A549 (cell line): Measurements from ENCODE around the gene THEMIS. TPM values are rescaled to one million over a fixed set of nuclear protein-coding genes. Genes with fewer than 3 reads are reported as not detected.

Experiments used
- ATAC-seq, 2 experiments: fragments of 200-7000 bp in 1 of 2; fragments of >200 bp in 1 of 2; cut with Nextera tagmentation in 1 of 2; cut with Tn5 transposase in 1 of 2; 3 replicates each; pipeline versions ENCODE4 v1.8.0 to v1.9.1; 2018 to 2020; ENCODE audit warnings: mild to moderate bottlenecking in 1 of 2, moderate library complexity in 1 of 2
- CTCF ChIA-PET: fragments of 300-600 bp; sonication (Branson Sonifier 250); formaldehyde crosslinking; extraction: SDS; loops from one replicate; lab custom pipeline; 2021; ENCODE audit warnings: antibody characterized with exemption, inconsistent platforms; lab: Yijun Ruan, JAX
- POLR2A ChIA-PET: fragments of 350-600 bp; formaldehyde crosslinking; extraction: SDS; loops from one replicate; lab custom pipeline; 2021; ENCODE audit warnings: antibody characterized with exemption, inconsistent platforms; lab: Yijun Ruan, JAX
- DNase-seq, 2 experiments: peaks; one replicate each; pipeline versions ENCODE4 v3.0.0 to v3.0.0-alpha.2; 2011 to 2016; ENCODE audit warnings: low read depth in 1 of 2, low spot score in 1 of 2
- FAIRE-seq: peaks from 2 replicates; lab custom pipeline; 2011; peaks lifted over from hg19 to GRCh38; lab: Jason Lieb, UNC
- H3K27ac ChIP-seq, 2 experiments: fragments of >200 bp; sonication (Bioruptor Twin); formaldehyde crosslinking; 3 replicates each; pipeline ENCODE4 v1.5.1; 2016 to 2017
- H3K4me1 ChIP-seq: fragments of >200 bp; sonication (Bioruptor Twin); formaldehyde crosslinking; 3 replicates; pipeline ENCODE4 v1.6.1; 2016
- H3K4me2 ChIP-seq: fragments of >200 bp; sonication (Bioruptor Twin); formaldehyde crosslinking; 3 replicates; pipeline ENCODE4 v1.6.1; 2016
- H3K4me3 ChIP-seq: fragments of >200 bp; sonication (Bioruptor Twin); formaldehyde crosslinking; 3 replicates; pipeline ENCODE4 v1.5.1; 2016
- H3K9me3 ChIP-seq: fragments of >200 bp; sonication (Bioruptor Twin); formaldehyde crosslinking; 3 replicates; pipeline ENCODE4 v1.6.1; 2016
- ATOH8 ChIP-seq: fragments of 250-450 bp; sonication (Bioruptor Pico); IDR thresholded peaks from 2 replicates; pipeline ENCODE4 v1.5.0; 2020; ENCODE audit warnings: low read depth, mild to moderate bottlenecking, moderate library complexity
- BCL3 ChIP-seq: fragments of >200 bp; sonication (Bioruptor Twin); formaldehyde crosslinking; IDR thresholded peaks from 3 replicates; pipeline ENCODE4 v1.6.1; 2016
- CHD2 ChIP-seq: fragments of 150-350 bp; IDR thresholded peaks from 2 replicates; pipeline ENCODE4 v1.6.1; 2014; ENCODE audit warnings: low read length; ENCODE audit not compliant: partially characterized antibody
- CTCF ChIP-seq: fragments of >200 bp; sonication (Bioruptor Twin); formaldehyde crosslinking; IDR thresholded peaks from 3 replicates; pipeline ENCODE4 v1.5.1; 2016
- E2F6 ChIP-seq: IDR thresholded peaks from 2 replicates; pipeline ENCODE4 v1.6.1; 2012; ENCODE audit warnings: low read depth, borderline replicate concordance
- EP300 ChIP-seq, 2 experiments: fragments of >200 bp; sonication (Bioruptor Twin); formaldehyde crosslinking; IDR thresholded peaks; 2 replicates in 1 of 2; 3 replicates in 1 of 2; pipeline ENCODE4 v1.6.1; 2016 to 2017
- FOSB ChIP-seq: fragments of 250-450 bp; sonication (Bioruptor Pico); IDR thresholded peaks from 2 replicates; pipeline ENCODE4 v1.5.0; 2020; ENCODE audit warnings: mild to moderate bottlenecking, moderate library complexity
- HEYL ChIP-seq: fragments of 250-450 bp; sonication (Bioruptor Pico); IDR thresholded peaks from 2 replicates; pipeline ENCODE4 v1.8.0; 2021; ENCODE audit warnings: mild to moderate bottlenecking, moderate library complexity
- HOXA7 ChIP-seq: fragments of 250-450 bp; sonication (Bioruptor Pico); IDR thresholded peaks from 2 replicates; pipeline ENCODE4 v1.5.0; 2020; ENCODE audit warnings: mild to moderate bottlenecking, moderate library complexity
- HOXB13 ChIP-seq: fragments of 250-450 bp; sonication (Bioruptor Pico); IDR thresholded peaks from 2 replicates; pipeline ENCODE4 v1.5.0; 2020; ENCODE audit warnings: low read depth, mild to moderate bottlenecking, moderate library complexity
- MAX ChIP-seq: IDR thresholded peaks from 2 replicates; pipeline ENCODE4 v1.6.1; 2012
- PBX3 ChIP-seq: IDR thresholded peaks from 2 replicates; pipeline ENCODE4 v1.6.1; 2012
- POLR2AphosphoS2 ChIP-seq: conservative IDR thresholded peaks from 2 replicates; pipeline ENCODE4 v1.6.1; 2012; ENCODE audit warnings: low read length, improper control_type of control experiment, inconsistent platforms
- RAD21 ChIP-seq, 2 experiments: fragments of >200 bp in 1 of 2; sonication (Bioruptor Twin) in 1 of 2; formaldehyde crosslinking in 1 of 2; IDR thresholded peaks in 1 of 2; conservative IDR thresholded peaks in 1 of 2; 2 replicates in 1 of 2; 3 replicates in 1 of 2; pipeline ENCODE4 v1.6.1; 2012 to 2018; ENCODE audit warnings: inconsistent platforms in 1 of 2
- RARB ChIP-seq: fragments of 250-450 bp; sonication (Bioruptor Pico); IDR thresholded peaks from 2 replicates; pipeline ENCODE4 v1.8.0; 2021; ENCODE audit warnings: mild to moderate bottlenecking, moderate library complexity
- REST ChIP-seq: fragments of 200-600 bp; sonication (generic); IDR thresholded peaks from 2 replicates; pipeline ENCODE4 v1.6.1; 2016; ENCODE audit warnings: antibody characterized with exemption, mild to moderate bottlenecking, moderate library complexity
- TP53 ChIP-seq: fragments of 250-450 bp; sonication (Bioruptor Pico); IDR thresholded peaks from 2 replicates; pipeline ENCODE4 v1.5.0; 2021; ENCODE audit warnings: mild to moderate bottlenecking, moderate library complexity
- USF2 ChIP-seq: fragments of 450-650 bp; IDR thresholded peaks from 2 replicates; pipeline ENCODE4 v1.6.1; 2014; ENCODE audit warnings: antibody characterized with exemption
- ZFP36 ChIP-seq: fragments of 450-650 bp; IDR thresholded peaks from 2 replicates; pipeline ENCODE4 v1.6.1; 2014; ENCODE audit warnings: borderline replicate concordance; ENCODE audit not compliant: partially characterized antibody
- WGBS: methylation state at CpG from one replicate; pipeline ENCODE4 v1.1.6; 2017; ENCODE audit errors: missing lambda C conversion rate; 5-methylcytosine and 5-hydroxymethylcytosine counted together
- polyA plus RNA-seq, 4 experiments: library from polyadenylated mRNA; depleted of rRNA in 3 of 4; stranded (reverse); fragments of >200 nt; fragmentation: RNase III in 1 of 4; extraction: RNeasy Plus Mini Kit Qiagen cat#74134 plus additional on column Dnase treatment in 1 of 4; gene quantifications; 2 replicates in 3 of 4; 3 replicates in 1 of 4; pipeline ENCODE4 v1.2.3, GENCODE V29; 2011 to 2017

The THEMIS gene
- polyA plus RNA-seq, 2 of the 4 experiments (the other 2 are of a cell fraction), result not detected

- H3K4me2 ChIP-seq, result no peak overlapping the region
- ATAC-seq, result no peak
- TF ChIP-seq EP300 (IDR thresholded peaks at IDR 0.05), result no peak
- POLR2A ChIA-PET, result no interaction called here
- 60% methylated on average over 3 of the region's 3 CpGs for WGBS
- H3K4me1 ChIP-seq, result no peaks in the 10 kb centered on the region
- H3K27ac ChIP-seq, result no peak overlapping the region
- H3K4me3 ChIP-seq, result no peak overlapping the region
- CTCF ChIA-PET, result no interaction called here
- FAIRE-seq, result no peak
- H3K9me3 ChIP-seq, result no peaks in the 10 kb centered on the region
- DNase-seq, result no peak
Measured at GRCh38 chr6:127920804-127921203, 19.9 kb upstream of the THEMIS start.

- ChIA-PET POLR2A (no interaction called here), CTCF (no interaction called here)
- FAIRE-seq (no peak), ATAC-seq (no peak), DNase-seq (no peak)
- H3K9me3 ChIP-seq, result no peaks in the 10 kb centered on the region
- H3K4me2 ChIP-seq, result no peak overlapping the region
- no peak overlapping the region for H3K4me3 ChIP-seq
- H3K4me1 ChIP-seq, result no peaks in the 10 kb centered on the region
- WGBS, result 14% methylated on average over 3 of the region's 3 CpGs
- H3K27ac ChIP-seq, result no peak overlapping the region
- TF ChIP-seq E2F6, result no peak
- no peak for TF ChIP-seq ATOH8 (CRISPR knock-in tag)
- no peak for TF ChIP-seq USF2
- no peak for TF ChIP-seq MAX
- no peak for TF ChIP-seq CHD2
- no peak for TF ChIP-seq CTCF
- TF ChIP-seq TP53, result no peak
- no peak for TF ChIP-seq HOXA7 (CRISPR knock-in tag)
- no peak for TF ChIP-seq HOXB13
- TF ChIP-seq POLR2AphosphoS2, result no peak
- TF ChIP-seq HEYL (CRISPR knock-in tag), result no peak
- TF ChIP-seq ZFP36, result no peak
- no peak for TF ChIP-seq REST
- no peak for TF ChIP-seq PBX3
- TF ChIP-seq FOSB (CRISPR knock-in tag), result no peak
- TF ChIP-seq RAD21 (conservative IDR thresholded peaks at IDR 0.05 in 1 of 2, IDR thresholded peaks at IDR 0.05 in 1 of 2), result no peak
- TF ChIP-seq BCL3, result no peak
- TF ChIP-seq RARB (CRISPR knock-in tag), result no peak
Measured at GRCh38 chr6:127918506-127919427, 17.9 kb upstream of the THEMIS start.
